ENCODE measurements around the gene CDKN2B-AS1.
"Not testable (repeated sequence)": the region's sequence is repeated elsewhere in the genome, so short reads cannot be mapped to it uniquely, and the experiment has no call there.

Gene CDKN2B-AS1

GRCh38 chr9:21994556-21995005 lies at the start of gene CDKN2B-AS1:
CDKN2B-AS1 (plus strand) TSS chr9:21994791.
- Histone ChIP-seq H3K27me3 (ENCODE audit: insufficient read depth, low read length) (peaks cover 80% of the 10 kb centered on the region), H2AFZ (ENCODE audit: low read depth, low read length) (peak within 1 kb of the TSS; percentile 92), H3K4me1 (ENCODE audit: insufficient read depth, low read length) (peaks cover 21% of the 10 kb centered on the region), H3K9me3 (ENCODE audit: low read length) (peaks cover 3% of the 10 kb centered on the region), H3K4me3 (ENCODE audit: low read length) (peak within 1 kb of the TSS; percentile 54), H3K36me3 (ENCODE audit: insufficient read depth, low read length) (no peaks in the 10 kb centered on the region)

- Histone ChIP-seq H2AFZ (ENCODE audit: low read depth, low read length) (no peak overlapping the region), H3K36me3 (ENCODE audit: insufficient read depth, low read length) (no peaks in the 10 kb centered on the region), H3K9me3 (ENCODE audit: low read length) (no peaks in the 10 kb centered on the region), H3K27me3 (ENCODE audit: insufficient read depth, low read length) (no peaks in the 10 kb centered on the region), H3K4me3 (ENCODE audit: low read length) (no peak overlapping the region), H3K4me1 (ENCODE audit: insufficient read depth, low read length) (no peaks in the 10 kb centered on the region)
These were observed 49.0 kb upstream of the CDKN2B-AS1 start for GRCh38 chr9:21945606-21946005.

DNA sequence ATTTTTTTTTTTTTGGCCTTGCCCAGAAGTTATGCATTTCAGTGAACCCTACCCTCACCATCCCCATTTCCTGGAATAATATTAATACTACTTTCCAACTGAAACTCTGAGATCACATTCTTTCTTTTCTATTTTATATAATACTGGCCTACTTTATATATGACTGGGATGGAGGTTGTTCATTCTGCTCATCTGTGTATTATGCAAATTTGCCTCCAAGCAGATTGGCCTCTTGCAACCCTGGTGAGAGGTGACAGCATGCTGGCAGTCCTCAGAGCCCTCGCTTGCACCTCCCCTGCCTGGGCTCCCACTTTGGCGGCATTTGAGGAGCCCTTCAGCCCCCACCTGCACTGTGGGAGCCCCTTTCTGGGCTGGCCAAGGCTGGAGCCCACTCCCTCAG lies 35.8 kb upstream of the CDKN2B-AS1 start:
- peaks cover 2% of the 10 kb centered on the region for H3K9me3 ChIP-seq (ENCODE audit: low read length)
- H2AFZ ChIP-seq (ENCODE audit: low read depth, low read length): no peak overlapping the region
- H3K4me3 ChIP-seq (ENCODE audit: low read length): no peak overlapping the region
- H3K4me1 ChIP-seq (ENCODE audit: insufficient read depth, low read length): no peaks in the 10 kb centered on the region
- no peaks in the 10 kb centered on the region for H3K36me3 ChIP-seq (ENCODE audit: insufficient read depth, low read length)
- H3K27me3 ChIP-seq (ENCODE audit: insufficient read depth, low read length): peaks cover 9% of the 10 kb centered on the region

DNA sequence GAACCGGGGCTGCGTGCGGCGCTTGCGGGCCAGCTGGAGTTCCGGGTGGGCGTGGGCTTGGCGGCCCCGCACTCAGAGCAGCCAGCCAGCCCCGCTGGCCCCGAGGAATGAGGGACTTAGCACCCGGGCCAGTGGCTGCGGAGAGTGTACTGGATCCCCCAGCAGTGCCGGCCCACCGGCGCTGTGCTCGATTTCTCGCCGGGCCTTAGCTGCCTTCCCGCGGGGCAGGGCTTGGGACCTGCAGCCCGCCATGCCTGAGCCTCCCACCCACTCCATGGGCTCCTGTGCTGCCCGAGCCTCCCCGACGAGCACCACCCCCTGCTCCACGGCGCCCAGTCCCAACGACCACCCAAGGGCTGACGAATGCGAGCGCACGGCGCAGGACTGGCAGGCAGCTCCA lies 35.3 kb upstream of the CDKN2B-AS1 start:
- not testable (repeated sequence) for H3K9me3 ChIP-seq (ENCODE audit: low read length); H3K36me3 ChIP-seq (ENCODE audit: insufficient read depth, low read length); H3K27me3 ChIP-seq (ENCODE audit: insufficient read depth, low read length); H3K4me3 ChIP-seq (ENCODE audit: low read length); H2AFZ ChIP-seq (ENCODE audit: low read depth, low read length); H3K4me1 ChIP-seq (ENCODE audit: insufficient read depth, low read length)

DNA sequence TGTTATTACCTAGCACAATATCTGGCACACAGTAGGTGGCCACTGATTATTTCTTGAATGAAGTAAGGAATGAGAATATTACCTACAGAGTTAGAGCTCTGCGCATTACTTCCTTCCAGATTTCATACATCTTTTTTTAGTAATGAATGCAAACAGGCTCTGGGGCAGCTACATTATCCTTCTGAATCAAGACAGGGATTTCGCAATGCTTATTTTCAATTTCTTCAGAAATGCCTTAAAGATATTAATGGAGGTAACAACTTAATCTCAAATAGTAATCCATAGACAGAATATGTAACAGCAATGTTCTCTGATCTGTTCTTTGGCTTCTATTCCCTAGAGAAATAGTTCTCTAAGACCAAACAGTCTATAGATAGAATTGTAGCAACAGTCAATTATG lies 33.0 kb upstream of the CDKN2B-AS1 start:
- Histone ChIP-seq H3K4me1 (ENCODE audit: insufficient read depth, low read length) (no peaks in the 10 kb centered on the region), H3K27me3 (ENCODE audit: insufficient read depth, low read length) (peaks cover 26% of the 10 kb centered on the region), H3K9me3 (ENCODE audit: low read length) (peaks cover 2% of the 10 kb centered on the region), H3K36me3 (ENCODE audit: insufficient read depth, low read length) (no peaks in the 10 kb centered on the region), H2AFZ (ENCODE audit: low read depth, low read length) (no peak overlapping the region), H3K4me3 (ENCODE audit: low read length) (no peak overlapping the region)

DNA sequence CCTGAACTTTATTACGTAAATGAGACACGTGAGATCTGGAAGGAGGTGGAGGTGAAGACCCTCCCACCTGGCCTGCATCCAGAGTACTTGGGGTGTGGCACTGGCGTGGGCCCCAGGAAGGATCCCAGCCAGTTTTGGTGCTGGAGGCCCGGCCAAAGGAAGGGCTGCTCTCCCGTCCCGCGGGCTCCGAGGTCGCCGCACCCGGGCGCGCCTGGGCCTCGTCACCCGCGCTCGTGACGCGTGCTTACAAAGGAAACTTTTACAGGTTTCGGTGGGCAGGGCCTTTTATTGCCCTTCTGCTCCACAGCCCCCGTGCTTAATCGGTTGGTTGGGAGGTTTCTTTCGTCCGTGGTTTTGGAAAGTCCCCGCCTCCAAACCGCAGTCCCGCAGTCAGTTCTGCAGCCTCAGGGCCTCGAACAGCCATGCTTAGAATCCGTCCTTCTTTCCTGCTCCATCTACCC lies 29.6 kb upstream of the CDKN2B-AS1 start:
- Histone ChIP-seq H3K9me3 (ENCODE audit: low read length) (peaks cover 8% of the 10 kb centered on the region), H3K4me3 (ENCODE audit: low read length) (peak overlapping the region; percentile 21), H3K4me1 (ENCODE audit: insufficient read depth, low read length) (peaks cover 3% of the 10 kb centered on the region), H3K27me3 (ENCODE audit: insufficient read depth, low read length) (peaks cover 59% of the 10 kb centered on the region), H2AFZ (ENCODE audit: low read depth, low read length) (no peak overlapping the region), H3K36me3 (ENCODE audit: insufficient read depth, low read length) (no peaks in the 10 kb centered on the region)

DNA sequence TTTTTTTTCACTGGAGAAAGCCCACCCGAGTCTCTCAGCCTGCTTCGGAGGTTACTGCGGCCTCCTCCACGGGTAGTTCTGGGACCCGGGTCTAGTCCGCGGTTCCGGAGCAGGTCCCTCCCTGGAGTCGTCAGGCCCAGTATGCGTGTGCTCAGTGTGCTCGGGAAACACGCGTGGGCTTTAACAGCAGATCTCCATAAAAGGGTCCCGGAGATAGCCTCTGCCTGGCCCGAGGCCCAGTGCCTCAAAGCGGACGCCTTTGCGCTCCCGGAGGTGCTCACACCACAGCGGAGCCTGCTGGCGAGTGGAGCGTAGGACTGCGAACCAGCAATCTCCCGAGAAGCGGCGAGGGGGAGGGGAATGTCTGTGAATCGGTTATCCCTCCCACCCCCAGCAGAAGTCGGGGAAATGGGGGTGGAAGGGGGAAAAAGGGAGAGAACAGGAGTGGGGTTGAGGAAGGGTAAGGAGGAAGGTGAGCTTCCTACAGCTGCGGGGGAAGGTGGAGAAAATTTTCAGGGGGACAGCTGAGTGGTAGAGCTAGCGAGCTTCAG lies 29.1 kb upstream of the CDKN2B-AS1 start:
- no peaks in the 10 kb centered on the region for H3K36me3 ChIP-seq (ENCODE audit: insufficient read depth, low read length)
- peaks cover 8% of the 10 kb centered on the region for H3K9me3 ChIP-seq (ENCODE audit: low read length)
- peak overlapping the region; percentile 21 for H3K4me3 ChIP-seq (ENCODE audit: low read length)
- peaks cover 3% of the 10 kb centered on the region for H3K4me1 ChIP-seq (ENCODE audit: insufficient read depth, low read length)
- peaks cover 64% of the 10 kb centered on the region for H3K27me3 ChIP-seq (ENCODE audit: insufficient read depth, low read length)
- no peak overlapping the region for H2AFZ ChIP-seq (ENCODE audit: low read depth, low read length)

GRCh38 chr9:21966140-21966851 lies 28.3 kb upstream of the CDKN2B-AS1 start:
- Histone ChIP-seq H3K4me3 (ENCODE audit: low read length) (no peak overlapping the region), H2AFZ (ENCODE audit: low read depth, low read length) (no peak overlapping the region), H3K27me3 (ENCODE audit: insufficient read depth, low read length) (peaks cover 68% of the 10 kb centered on the region), H3K9me3 (ENCODE audit: low read length) (peaks cover 8% of the 10 kb centered on the region), H3K4me1 (ENCODE audit: insufficient read depth, low read length) (peaks cover 3% of the 10 kb centered on the region), H3K36me3 (ENCODE audit: insufficient read depth, low read length) (no peaks in the 10 kb centered on the region)

GRCh38 chr9:21967169-21967568 lies 27.4 kb upstream of the CDKN2B-AS1 start:
- Histone ChIP-seq H3K4me1 (ENCODE audit: insufficient read depth, low read length) (peaks cover 3% of the 10 kb centered on the region), H3K27me3 (ENCODE audit: insufficient read depth, low read length) (peaks cover 76% of the 10 kb centered on the region), H3K9me3 (ENCODE audit: low read length) (peaks cover 8% of the 10 kb centered on the region), H3K4me3 (ENCODE audit: low read length) (no peak overlapping the region), H2AFZ (ENCODE audit: low read depth, low read length) (no peak overlapping the region), H3K36me3 (ENCODE audit: insufficient read depth, low read length) (no peaks in the 10 kb centered on the region)

DNA sequence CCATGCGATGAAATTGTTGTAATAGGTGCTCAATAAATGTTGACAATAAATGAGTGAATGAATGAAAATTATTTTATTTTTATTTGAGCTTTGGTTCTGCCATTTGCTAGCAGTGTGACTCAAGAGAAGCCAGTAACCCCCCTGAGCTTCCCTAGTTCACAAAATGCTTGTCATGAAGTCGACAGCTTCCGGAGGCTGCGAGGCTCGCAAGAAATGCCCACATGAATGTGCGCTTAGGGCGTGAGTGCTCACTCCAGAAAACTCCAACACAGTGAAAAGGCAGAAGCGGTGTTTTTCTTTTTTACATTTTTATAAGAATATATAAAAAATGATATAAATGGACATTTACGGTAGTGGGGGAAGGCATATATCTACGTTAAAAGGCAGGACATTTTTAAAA lies 26.9 kb upstream of the CDKN2B-AS1 start:
- Histone ChIP-seq H2AFZ (ENCODE audit: low read depth, low read length) (no peak overlapping the region), H3K36me3 (ENCODE audit: insufficient read depth, low read length) (no peaks in the 10 kb centered on the region), H3K9me3 (ENCODE audit: low read length) (peaks cover 6% of the 10 kb centered on the region), H3K4me3 (ENCODE audit: low read length) (no peak overlapping the region), H3K27me3 (ENCODE audit: insufficient read depth, low read length) (peaks cover 82% of the 10 kb centered on the region), H3K4me1 (ENCODE audit: insufficient read depth, low read length) (peaks cover 3% of the 10 kb centered on the region)

DNA sequence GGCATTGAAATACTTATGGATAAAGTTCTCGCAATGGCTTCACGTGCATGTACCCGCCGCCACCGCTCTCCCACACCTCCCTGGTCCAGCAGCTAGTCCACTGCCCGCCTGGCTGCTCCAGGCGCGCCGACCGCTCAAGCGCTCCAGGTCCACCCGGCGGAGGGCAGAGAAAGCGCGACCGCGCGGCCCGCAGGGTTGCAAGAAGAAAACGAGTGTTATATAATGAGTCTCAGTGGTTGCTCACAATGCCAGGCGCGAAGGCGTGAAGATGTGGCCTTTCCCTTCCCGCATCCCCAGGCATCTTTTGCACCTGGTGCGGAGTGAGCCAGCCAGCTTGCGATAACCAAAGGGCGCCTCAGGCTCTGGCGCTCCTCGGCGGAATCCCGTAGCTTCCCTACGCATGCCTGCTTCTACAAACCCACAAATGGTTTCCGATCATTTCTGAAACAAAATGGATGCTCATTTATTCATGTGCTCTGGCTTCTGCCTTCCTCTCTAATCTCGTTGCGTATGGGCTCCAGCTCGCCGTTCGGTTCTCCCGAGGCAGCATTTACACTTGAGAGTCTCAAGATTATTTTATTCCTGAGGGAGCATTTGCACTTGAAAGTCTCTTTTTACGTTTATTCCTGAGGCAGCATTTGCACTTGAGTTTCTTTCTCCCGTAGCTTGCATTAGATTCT lies 26.1 kb upstream of the CDKN2B-AS1 start:
- Histone ChIP-seq H3K27me3 (ENCODE audit: insufficient read depth, low read length) (peaks cover 88% of the 10 kb centered on the region), H3K4me3 (ENCODE audit: low read length) (no peak overlapping the region)

DNA sequence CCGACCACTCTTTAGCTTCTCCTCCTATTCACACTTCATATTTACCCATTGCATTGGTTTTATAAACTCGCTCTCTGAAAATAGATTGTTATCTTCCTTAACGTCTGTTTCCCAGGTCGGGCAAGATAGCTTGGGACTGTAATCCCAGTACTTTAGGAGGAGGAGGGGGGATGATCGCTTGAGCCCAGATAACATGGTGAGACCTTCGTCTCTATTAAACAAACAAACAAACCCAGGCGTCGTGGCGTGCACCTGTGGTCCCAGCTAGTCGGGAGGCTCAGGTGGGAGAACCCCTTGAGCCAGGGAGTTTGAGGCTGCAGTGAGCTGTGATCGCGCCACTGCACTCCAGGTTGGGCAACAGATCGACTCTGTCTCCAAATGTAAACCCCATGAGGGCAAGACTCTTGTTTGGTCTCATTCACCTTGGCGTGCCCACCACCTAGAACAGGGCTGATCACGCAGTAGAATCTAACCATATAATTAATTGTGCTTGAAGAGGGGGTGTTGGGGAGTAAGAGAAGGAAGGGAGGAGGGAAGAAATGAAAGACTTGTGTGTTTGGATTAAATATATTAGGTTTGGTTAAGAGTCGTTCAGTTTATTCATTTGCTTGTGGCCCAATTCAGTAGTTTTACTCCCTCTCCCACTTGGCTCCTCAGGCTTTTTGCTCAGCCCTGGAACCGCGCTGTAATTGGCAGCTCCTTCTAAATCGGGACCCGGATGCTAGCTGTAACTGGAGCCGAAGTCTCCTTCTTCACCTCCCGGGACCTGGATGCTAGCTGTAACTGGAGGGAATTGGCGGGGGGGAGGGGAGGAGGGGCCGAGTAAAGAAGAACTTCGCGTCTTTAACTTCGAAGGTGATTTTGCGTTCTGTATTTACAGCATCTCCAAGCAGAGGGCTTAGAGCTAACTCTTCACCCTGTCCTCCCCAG lies 25.3 kb upstream of the CDKN2B-AS1 start:
- peaks cover 93% of the 10 kb centered on the region for H3K27me3 ChIP-seq (ENCODE audit: insufficient read depth, low read length)
- H2AFZ ChIP-seq (ENCODE audit: low read depth, low read length): no peak overlapping the region
- H3K4me1 ChIP-seq (ENCODE audit: insufficient read depth, low read length): peaks cover 5% of the 10 kb centered on the region
- H3K36me3 ChIP-seq (ENCODE audit: insufficient read depth, low read length): no peaks in the 10 kb centered on the region
- peaks cover 6% of the 10 kb centered on the region for H3K9me3 ChIP-seq (ENCODE audit: low read length)
- no peak overlapping the region for H3K4me3 ChIP-seq (ENCODE audit: low read length)

More for the DNA sequence above, 26.1 kb upstream of the CDKN2B-AS1 start:
- Histone ChIP-seq H3K9me3 (ENCODE audit: low read length) (peaks cover 6% of the 10 kb centered on the region), H3K36me3 (ENCODE audit: insufficient read depth, low read length) (no peaks in the 10 kb centered on the region), H3K4me1 (ENCODE audit: insufficient read depth, low read length) (peaks cover 3% of the 10 kb centered on the region), H2AFZ (ENCODE audit: low read depth, low read length) (peak overlapping the region; percentile 6)
